SK-N-SH treated with all-trans-retinoic acid at 6 μM for 48 hours (cell line): ENCODE measurements around the gene ALK.

ENCODE experiments used
- ATAC-seq: fragments of 200-7000 bp; cut with Tn5 transposase; 3 replicates; pipeline ENCODE4 v1.9.1; 2020; ENCODE audit warnings: mild to moderate bottlenecking, moderate library complexity
- ARNTL ChIP-seq: fragments of 450-650 bp; formaldehyde crosslinking; IDR thresholded peaks from 2 replicates; pipeline ENCODE4 v1.5.0; 2020; ENCODE audit warnings: low read depth, mild to moderate bottlenecking, moderate library complexity, borderline replicate concordance
- BACH2 ChIP-seq: fragments of 250-450 bp; sonication (Bioruptor Pico); IDR thresholded peaks from 2 replicates; pipeline ENCODE4 v1.9.0; 2021; ENCODE audit warnings: mild to moderate bottlenecking, borderline replicate concordance
- CREB5 ChIP-seq: fragments of 250-450 bp; sonication (Bioruptor Pico); IDR thresholded peaks from 2 replicates; pipeline ENCODE4 v1.5.1; 2020; ENCODE audit warnings: low read depth, mild to moderate bottlenecking, moderate library complexity
- CSDC2 ChIP-seq: fragments of 250-450 bp; sonication (Bioruptor Pico); IDR thresholded peaks from 2 replicates; pipeline ENCODE4 v1.5.0; 2020; ENCODE audit warnings: mild to moderate bottlenecking, moderate library complexity
- ESRRG ChIP-seq: fragments of 250-450 bp; sonication (Bioruptor Pico); IDR thresholded peaks from 2 replicates; pipeline ENCODE4 v1.6.1; 2021; ENCODE audit warnings: mild to moderate bottlenecking
- GLIS3 ChIP-seq: fragments of 250-450 bp; sonication (Bioruptor Pico); IDR thresholded peaks from 2 replicates; pipeline ENCODE4 v1.5.0; 2020; ENCODE audit warnings: mild to moderate bottlenecking, moderate library complexity
- ISL1 ChIP-seq: fragments of 250-450 bp; sonication (Bioruptor Pico); IDR thresholded peaks from 2 replicates; pipeline ENCODE4 v2.1.2; 2022; ENCODE audit warnings: mild to moderate bottlenecking, moderate library complexity
- OSR1 ChIP-seq: fragments of 250-450 bp; sonication (Bioruptor Pico); IDR thresholded peaks from 2 replicates; pipeline ENCODE4 v1.8.0; 2022; ENCODE audit warnings: moderate library complexity, mild to moderate bottlenecking, inconsistent platforms
- PATZ1 ChIP-seq: fragments of 250-450 bp; sonication (Bioruptor Pico); IDR thresholded peaks from 2 replicates; pipeline ENCODE4 v1.8.0; 2020; ENCODE audit warnings: mild to moderate bottlenecking, moderate library complexity, borderline replicate concordance
- PPARA ChIP-seq: fragments of 250-450 bp; sonication (Bioruptor Pico); IDR thresholded peaks from 2 replicates; pipeline ENCODE4 v1.5.0; 2020; ENCODE audit warnings: mild to moderate bottlenecking, borderline replicate concordance
- RARB ChIP-seq: fragments of 250-450 bp; sonication (Bioruptor Pico); IDR thresholded peaks from 2 replicates; pipeline ENCODE4 v1.8.0; 2021; ENCODE audit warnings: mild to moderate bottlenecking, moderate library complexity
- SNAI2 ChIP-seq: fragments of 250-450 bp; sonication (Bioruptor Pico); IDR thresholded peaks from 2 replicates; pipeline ENCODE4 v1.5.0; 2020; ENCODE audit warnings: mild to moderate bottlenecking, moderate library complexity
- TOX ChIP-seq: fragments of 250-450 bp; sonication (Bioruptor Pico); IDR thresholded peaks from 2 replicates; pipeline ENCODE4 v1.8.0; 2021; ENCODE audit warnings: mild to moderate bottlenecking, moderate library complexity, borderline replicate concordance
- TSHZ2 ChIP-seq: fragments of 250-450 bp; sonication (Bioruptor Pico); IDR thresholded peaks from 2 replicates; pipeline ENCODE4 v1.5.0; 2020; ENCODE audit warnings: mild to moderate bottlenecking, moderate library complexity
- ZC3H10 ChIP-seq: fragments of 250-450 bp; sonication (Bioruptor Pico); IDR thresholded peaks from 2 replicates; pipeline ENCODE4 v1.5.1; 2021; ENCODE audit warnings: mild to moderate bottlenecking, moderate library complexity
- ZFP3 ChIP-seq: fragments of 250-450 bp; sonication (Bioruptor Pico); IDR thresholded peaks from 2 replicates; pipeline ENCODE4 v1.5.0; 2020; ENCODE audit warnings: mild to moderate bottlenecking, moderate library complexity
- ZFP30 ChIP-seq: fragments of 450-650 bp; formaldehyde crosslinking; IDR thresholded peaks from 2 replicates; pipeline ENCODE4 v1.5.0; 2022; ENCODE audit warnings: mild to moderate bottlenecking, moderate library complexity
- ZNF565 ChIP-seq: fragments of 450-650 bp; formaldehyde crosslinking; conservative IDR thresholded peaks from 2 replicates; pipeline ENCODE4 v1.5.0; 2020; ENCODE audit warnings: low read depth, mild to moderate bottlenecking, moderate library complexity
- ZNF70 ChIP-seq: fragments of 450-650 bp; formaldehyde crosslinking; IDR thresholded peaks from 2 replicates; pipeline ENCODE4 v1.5.0; 2020; ENCODE audit warnings: mild to moderate bottlenecking, moderate library complexity
- ZNF8 ChIP-seq: fragments of 450-650 bp; formaldehyde crosslinking; IDR thresholded peaks from 2 replicates; pipeline ENCODE4 v1.5.0; 2020; ENCODE audit warnings: mild to moderate bottlenecking, moderate library complexity
- TF ChIP-seq, protein P1 (sequence below): fragments of 250-450 bp; sonication (Bioruptor Pico); IDR thresholded peaks from 2 replicates; pipeline ENCODE4 v1.8.0; 2021; ENCODE audit warnings: low read depth, mild to moderate bottlenecking, moderate library complexity, borderline replicate concordance

Gene ALK

DNA sequence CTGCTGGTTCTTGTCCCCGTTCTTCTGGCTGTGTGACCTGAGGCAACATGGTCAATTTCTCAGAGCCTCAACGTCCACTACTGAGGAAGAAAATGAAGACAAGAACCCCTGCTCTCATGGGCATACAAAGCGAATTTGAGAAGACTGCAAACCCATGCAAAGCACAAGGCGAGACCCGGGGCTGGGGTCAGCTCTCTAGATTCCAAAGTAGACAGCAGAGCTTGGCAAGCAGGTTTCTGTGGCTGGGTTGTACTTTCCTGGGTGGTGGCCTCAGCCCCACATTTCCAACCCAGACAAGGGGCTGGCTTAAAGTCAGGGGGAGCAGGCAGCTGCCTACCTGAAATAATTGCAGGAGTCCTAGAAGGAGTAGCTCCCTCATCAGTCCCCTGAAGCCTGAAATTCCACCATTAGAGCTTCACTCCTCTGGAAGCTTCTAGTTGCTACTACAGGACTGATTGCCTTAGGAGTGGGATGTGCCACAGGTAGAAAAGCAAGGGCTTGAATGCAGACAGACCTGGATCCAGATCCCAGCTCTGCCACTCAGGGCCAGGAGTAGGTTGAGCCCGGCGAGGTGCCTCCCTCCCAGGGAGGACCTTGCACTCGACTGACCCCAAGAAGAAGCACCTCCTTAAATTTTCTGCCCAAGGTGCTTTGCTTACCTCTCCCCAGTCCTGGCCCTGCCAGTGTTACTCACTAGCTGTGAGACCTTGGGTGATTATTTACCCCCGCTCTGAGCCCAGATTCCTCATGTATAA, 678.6 kb downstream of the ALK start:
- TF ChIP-seq BACH2 (CRISPR knock-in tag): no peak
- no peak for TF ChIP-seq ZC3H10 (CRISPR knock-in tag)
- no peak for TF ChIP-seq CSDC2 (CRISPR knock-in tag)
- no peak for TF ChIP-seq ZFP3
- TF ChIP-seq TSHZ2 (CRISPR knock-in tag): no peak
- TF ChIP-seq CREB5 (CRISPR knock-in tag): no peak
- no peak for TF ChIP-seq ZNF8 (CRISPR knock-in tag)
- TF ChIP-seq PATZ1 (CRISPR knock-in tag): no peak
- no peak for TF ChIP-seq ARNTL
- TF ChIP-seq ESRRG (CRISPR knock-in tag): no peak
- no peak for TF ChIP-seq PPARA
- TF ChIP-seq RARB (CRISPR knock-in tag): no peak
- no peak for TF ChIP-seq ZFP30 (CRISPR knock-in tag)
- TF ChIP-seq, protein P1, sequence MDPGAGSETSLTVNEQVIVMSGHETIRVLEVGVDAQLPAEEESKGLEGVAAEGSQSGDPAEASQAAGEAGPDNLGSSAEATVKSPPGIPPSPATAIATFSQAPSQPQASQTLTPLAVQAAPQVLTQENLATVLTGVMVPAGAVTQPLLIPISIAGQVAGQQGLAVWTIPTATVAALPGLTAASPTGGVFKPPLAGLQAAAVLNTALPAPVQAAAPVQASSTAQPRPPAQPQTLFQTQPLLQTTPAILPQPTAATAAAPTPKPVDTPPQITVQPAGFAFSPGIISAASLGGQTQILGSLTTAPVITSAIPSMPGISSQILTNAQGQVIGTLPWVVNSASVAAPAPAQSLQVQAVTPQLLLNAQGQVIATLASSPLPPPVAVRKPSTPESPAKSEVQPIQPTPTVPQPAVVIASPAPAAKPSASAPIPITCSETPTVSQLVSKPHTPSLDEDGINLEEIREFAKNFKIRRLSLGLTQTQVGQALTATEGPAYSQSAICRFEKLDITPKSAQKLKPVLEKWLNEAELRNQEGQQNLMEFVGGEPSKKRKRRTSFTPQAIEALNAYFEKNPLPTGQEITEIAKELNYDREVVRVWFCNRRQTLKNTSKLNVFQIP: no peak
- TF ChIP-seq OSR1: no peak
- TF ChIP-seq TOX: no peak
- TF ChIP-seq SNAI2 (CRISPR knock-in tag): no peak
- no peak for TF ChIP-seq GLIS3
- TF ChIP-seq ZNF565 (CRISPR knock-in tag): no peak
- no peak for ATAC-seq

- TF ChIP-seq TSHZ2 (CRISPR knock-in tag): no peak
- TF ChIP-seq, protein P1: no peak
- TF ChIP-seq GLIS3: no peak
- TF ChIP-seq RARB (CRISPR knock-in tag): no peak
- TF ChIP-seq ZNF8 (CRISPR knock-in tag): no peak
- TF ChIP-seq ZNF565 (CRISPR knock-in tag): no peak
- TF ChIP-seq BACH2 (CRISPR knock-in tag): no peak
- TF ChIP-seq ESRRG (CRISPR knock-in tag): no peak
- TF ChIP-seq ZC3H10 (CRISPR knock-in tag): no peak
- TF ChIP-seq SNAI2 (CRISPR knock-in tag): no peak
- no peak for TF ChIP-seq TOX
- no peak for TF ChIP-seq ZNF70 (CRISPR knock-in tag)
- TF ChIP-seq ZFP3: no peak
- no peak for TF ChIP-seq ISL1 (CRISPR knock-in tag)
- no peak for TF ChIP-seq PPARA
- TF ChIP-seq CSDC2 (CRISPR knock-in tag): no peak
- ATAC-seq: no peak
These were observed 679.3 kb downstream of the ALK start for GRCh38 chr2:29241955-29242565.
